Hematopoietic multipotent progenitor cell treated with erythropoietin and hydrocortisone succinate and interleukin-3 and kit ligand, for 6 days (in vitro differentiated cells): ENCODE measurements around the gene OR14I1.
"Not testable (repeated sequence)": the region's sequence is repeated elsewhere in the genome, so short reads cannot be mapped to it uniquely, and the experiment has no call there.

Experiments used
- DNase-seq: peaks from one replicate; pipeline ENCODE4 v3.0.0-alpha.2; 2015

OR14I1 gene

GRCh38 chr1:248681651-248682050, 20.9 kb downstream of the OR14I1 start:
- no peak for DNase-seq

GRCh38 chr1:248670003-248670402, 32.6 kb downstream of the OR14I1 start:
- no peak for DNase-seq

- DNase-seq = not testable (repeated sequence)
Observed at GRCh38 chr1:248663453-248664328, 38.9 kb downstream of the OR14I1 start.

- DNase-seq = not testable (repeated sequence)
Observed at GRCh38 chr1:248656797-248657196, 45.8 kb downstream of the OR14I1 start.

GRCh38 chr1:248655354-248655753, 47.2 kb downstream of the OR14I1 start, which contains the start of gene OR2T27:
TSS of gene OR2T27 (minus strand) at chr1:248655528. CDS start at chr1:248650884, 4,644 bp downstream.
- not testable (repeated sequence) for DNase-seq
